Measurements from ENCODE around the gene NFKBIE. TPM values are rescaled to one million over a fixed set of nuclear protein-coding genes. Genes with fewer than 3 reads are reported as not detected.

The NFKBIE gene
- total RNA-seq, 4 donors from 2014 or later = 7.0 to 10.4 (median 8.5) TPM

- H3K27ac ChIP-seq (replicated peaks in 1 of 4) = no peak overlapping the region
- no peaks in the 10 kb centered on the region for H3K9me3 ChIP-seq
- no peak for DNase-seq (ENCODE audit: extremely low spot score)
- over 99% methylated on average over 6 of the region's 6 CpGs for WGBS
- no peaks in the 10 kb centered on the region for H3K36me3 ChIP-seq
- no peak for TF ChIP-seq POLR2A (IDR thresholded peaks at IDR 0.05; ENCODE audit: low read depth)
- TF ChIP-seq, protein P1, sequence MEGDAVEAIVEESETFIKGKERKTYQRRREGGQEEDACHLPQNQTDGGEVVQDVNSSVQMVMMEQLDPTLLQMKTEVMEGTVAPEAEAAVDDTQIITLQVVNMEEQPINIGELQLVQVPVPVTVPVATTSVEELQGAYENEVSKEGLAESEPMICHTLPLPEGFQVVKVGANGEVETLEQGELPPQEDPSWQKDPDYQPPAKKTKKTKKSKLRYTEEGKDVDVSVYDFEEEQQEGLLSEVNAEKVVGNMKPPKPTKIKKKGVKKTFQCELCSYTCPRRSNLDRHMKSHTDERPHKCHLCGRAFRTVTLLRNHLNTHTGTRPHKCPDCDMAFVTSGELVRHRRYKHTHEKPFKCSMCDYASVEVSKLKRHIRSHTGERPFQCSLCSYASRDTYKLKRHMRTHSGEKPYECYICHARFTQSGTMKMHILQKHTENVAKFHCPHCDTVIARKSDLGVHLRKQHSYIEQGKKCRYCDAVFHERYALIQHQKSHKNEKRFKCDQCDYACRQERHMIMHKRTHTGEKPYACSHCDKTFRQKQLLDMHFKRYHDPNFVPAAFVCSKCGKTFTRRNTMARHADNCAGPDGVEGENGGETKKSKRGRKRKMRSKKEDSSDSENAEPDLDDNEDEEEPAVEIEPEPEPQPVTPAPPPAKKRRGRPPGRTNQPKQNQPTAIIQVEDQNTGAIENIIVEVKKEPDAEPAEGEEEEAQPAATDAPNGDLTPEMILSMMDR (IDR thresholded peaks at IDR 0.05) = no peak
- TF ChIP-seq POLR2AphosphoS5 (IDR thresholded peaks at IDR 0.05) = no peak
- TF ChIP-seq EP300 (IDR thresholded peaks at IDR 0.05) = no peak
- no peaks in the 10 kb centered on the region for H3K27me3 ChIP-seq
- intact Hi-C loops (cut with DNase I) = no loop called here
- H3K4me1 ChIP-seq = peaks cover 26 to 34% (median 34%) of the 10 kb centered on the region in 4 donors
- no peak overlapping the region for H3K4me3 ChIP-seq
These were observed 51.0 kb downstream of the NFKBIE start for GRCh38 chr6:44214307-44214706.

DNA sequence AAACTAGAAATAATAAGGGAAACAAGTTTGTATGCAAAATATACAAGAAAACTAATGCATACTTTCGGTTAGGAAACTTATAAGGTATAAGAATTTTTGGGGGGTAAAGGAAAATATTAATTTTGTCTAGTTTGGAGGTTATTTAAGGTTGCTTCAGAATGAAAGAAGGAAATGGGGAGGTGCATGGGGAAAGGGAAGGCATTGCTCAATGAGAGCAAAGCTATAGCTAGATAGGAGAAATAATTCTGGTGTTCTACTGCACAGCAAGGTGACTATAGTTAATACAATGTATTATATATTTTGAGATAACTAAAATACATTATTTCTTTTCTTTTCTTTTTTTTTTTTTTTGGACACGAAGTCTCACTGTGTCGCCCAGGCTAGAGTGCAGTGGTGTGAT, 54.1 kb downstream of the NFKBIE start:
- intact Hi-C loops (cut with DNase I) = no loop called here
- Histone ChIP-seq H3K9me3 (no peaks in the 10 kb centered on the region), H3K4me1 (peaks cover 0 to 5% (median 3%) of the 10 kb centered on the region in 4 donors), H3K27me3 (no peaks in the 10 kb centered on the region), H3K4me3 (no peak overlapping the region), H3K36me3 (no peaks in the 10 kb centered on the region), H3K27ac (replicated peaks in 1 of 4) (no peak overlapping the region)
- no peak for TF ChIP-seq EP300 (IDR thresholded peaks at IDR 0.05)
- TF ChIP-seq POLR2AphosphoS5 (IDR thresholded peaks at IDR 0.05) = no peak
- no peak for TF ChIP-seq POLR2A (IDR thresholded peaks at IDR 0.05; ENCODE audit: low read depth)
- TF ChIP-seq, protein P1 (IDR thresholded peaks at IDR 0.05) = no peak
- WGBS = 86% methylated on average over 3 of the region's 3 CpGs
- DNase-seq (ENCODE audit: extremely low spot score) = no peak

Small RNAs within 50 kb of the gene (small RNA-seq; reads per million reads assigned to genes)
- gene RN7SL811P = 0 reads per million in 3 donors

Other genes starting within 250 kb of the NFKBIE start
- gene MRPL14, start 138.1 kb downstream of the NFKBIE start, total RNA-seq = 10 to 100 TPM; 30.3 to 44.2 (median 41.1) TPM
- 10 to 100 TPM; 18.2 to 31.1 (median 23.3) TPM for gene TMEM63B, start 138.0 kb downstream of the NFKBIE start, total RNA-seq
- gene CAPN11, start 106.7 kb downstream of the NFKBIE start, total RNA-seq = under 1 TPM in 3 of 4 donors, not detected in 1; 0.39 to 0.83 (median 0.50) TPM
- gene MYMX, start 48.6 kb downstream of the NFKBIE start, total RNA-seq = not detected
- 100 to 1,000 TPM in 3 of 4 donors, 10 to 100 TPM in 1; 68.9 to 159 (median 138) TPM for gene SLC29A1, start 42.0 kb downstream of the NFKBIE start, total RNA-seq
- gene HSP90AB1, start 18.4 kb downstream of the NFKBIE start, total RNA-seq = 100 to 1,000 TPM; 356 to 729 (median 499) TPM
- 10 to 100 TPM; 22.8 to 37.9 (median 32.6) TPM for gene SLC35B2, start 8.0 kb downstream of the NFKBIE start, total RNA-seq
- gene TMEM151B, start 4.9 kb upstream of the NFKBIE start, total RNA-seq = under 1 TPM; 0.39 to 0.98 (median 0.46) TPM
- 10 to 100 TPM in 1 of 4 donors, 1 to 10 TPM in 3; 6.6 to 10.2 (median 7.8) TPM for gene AARS2, start 47.8 kb upstream of the NFKBIE start, total RNA-seq
- not detected for gene SPATS1, start 77.1 kb upstream of the NFKBIE start, total RNA-seq
- gene CDC5L, start 122.2 kb upstream of the NFKBIE start, total RNA-seq = 10 to 100 TPM; 18.4 to 25.4 (median 21.9) TPM

Data from esophagus muscularis mucosa (tissue), 4 donors.